Stimulated activated CD4-positive, alpha-beta T cell treated with anti-CD3 and anti-CD28 coated beads, Interleukin-12 subunit alpha, Interleukin-12 subunit beta, amount 100 ng/mL, for 48 hours (primary cell): ENCODE data around the gene MCAM.

ENCODE experiments used
- DNase-seq, 3 donors: peaks; one replicate each; pipeline ENCODE4 v3.0.0-alpha.2; 2020; ENCODE audit warnings: low read depth in 2 of 3, low spot score in 1 of 3

Gene MCAM

GRCh38 chr11:119345685-119346084, 28.8 kb upstream of the MCAM start:
- DNase-seq, result no peak

DNA sequence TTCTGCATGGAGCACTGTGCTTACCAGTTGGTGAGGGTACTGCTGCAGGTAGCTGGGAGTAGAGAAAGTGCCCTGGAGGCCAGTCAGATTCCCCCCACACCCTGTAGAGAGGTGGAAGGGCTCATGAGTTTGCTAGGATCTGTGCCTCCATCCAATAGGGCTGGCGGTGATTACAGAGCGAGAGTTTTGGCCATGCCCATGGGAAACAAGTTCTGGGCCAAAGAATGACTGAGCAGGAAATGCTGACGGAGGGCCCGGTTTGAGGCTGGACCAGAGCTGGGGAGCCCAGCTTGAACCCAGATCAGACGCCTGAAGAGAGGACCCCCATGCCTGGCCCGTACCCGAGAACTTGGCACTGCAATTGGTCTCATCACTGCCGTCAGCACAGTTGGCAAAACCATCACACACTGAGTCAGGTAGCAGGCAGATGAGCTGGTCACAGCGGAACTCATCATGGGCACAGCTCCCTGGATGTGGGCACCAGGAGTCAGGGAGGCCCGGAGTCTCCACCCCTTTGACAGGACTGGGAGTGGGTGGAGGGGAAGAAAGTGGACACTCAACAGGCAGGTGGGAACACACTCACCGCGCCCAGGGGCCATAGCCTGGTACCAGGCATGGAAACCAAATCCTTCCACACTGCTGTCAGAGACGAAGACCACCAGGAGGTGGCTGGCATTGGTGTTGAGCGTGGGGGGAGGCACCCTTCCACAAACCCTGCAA, 27.5 kb upstream of the MCAM start:
- DNase-seq, result no peak

DNA sequence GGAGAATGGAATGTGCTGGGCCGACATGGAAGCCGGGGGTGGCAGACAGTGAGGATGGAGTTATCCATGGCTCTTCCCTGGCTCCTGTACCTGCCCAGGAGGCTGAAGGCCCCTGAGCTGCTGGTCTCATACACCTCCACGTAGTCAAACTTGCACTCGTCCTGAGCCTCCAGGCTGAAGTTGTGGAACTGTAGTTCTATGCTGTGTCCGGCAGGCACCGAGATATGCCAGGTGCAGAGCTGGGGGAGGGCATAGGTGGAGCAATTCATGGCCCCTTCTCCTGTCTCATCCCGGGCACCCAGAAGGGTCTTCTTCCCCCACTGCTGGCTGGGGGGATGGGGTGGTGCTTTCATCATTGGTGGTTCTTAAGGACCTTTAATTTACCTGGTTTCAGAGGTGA, 26.8 kb upstream of the MCAM start:
- no peak for DNase-seq

DNA sequence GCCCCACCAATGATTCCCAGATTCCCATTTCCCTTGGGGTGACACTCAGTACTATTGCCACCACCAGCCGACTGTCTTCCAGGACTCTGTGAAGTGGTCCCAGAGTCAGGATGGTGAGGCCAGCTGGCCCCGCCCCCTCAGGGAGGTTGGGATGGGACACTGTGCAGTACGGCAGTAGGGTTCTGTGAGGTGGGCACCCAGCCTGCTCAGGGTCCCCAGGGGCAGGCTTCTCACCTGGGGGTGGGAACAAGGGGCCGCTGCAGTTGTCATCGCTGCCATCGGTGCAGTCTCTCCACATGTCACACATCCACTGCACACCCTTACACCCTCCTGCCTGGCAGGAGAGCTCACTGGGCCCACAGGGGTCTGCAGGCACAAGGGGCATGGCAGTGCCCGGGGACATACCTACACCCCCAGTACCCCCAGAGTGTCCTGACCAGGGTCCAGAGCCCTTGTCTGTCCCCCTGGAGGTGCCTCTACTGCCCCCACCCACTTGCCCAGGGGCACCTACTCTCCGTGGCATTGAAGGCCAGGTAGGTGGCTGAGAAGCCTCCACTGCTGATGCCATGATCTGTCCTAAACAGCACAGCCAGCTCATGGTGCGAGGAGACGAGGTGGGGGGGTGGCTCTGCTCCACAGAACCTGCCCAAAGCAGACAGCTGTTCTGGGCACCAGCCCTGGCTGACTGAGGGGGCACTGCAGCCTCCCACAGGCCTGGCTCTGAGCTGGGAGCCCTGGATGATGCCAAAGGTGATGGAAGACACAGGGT, 25.6 kb upstream of the MCAM start:
- DNase-seq, result no peak

GRCh38 chr11:119342023-119342300, 25.0 kb upstream of the MCAM start:
- DNase-seq, result no peak

DNA sequence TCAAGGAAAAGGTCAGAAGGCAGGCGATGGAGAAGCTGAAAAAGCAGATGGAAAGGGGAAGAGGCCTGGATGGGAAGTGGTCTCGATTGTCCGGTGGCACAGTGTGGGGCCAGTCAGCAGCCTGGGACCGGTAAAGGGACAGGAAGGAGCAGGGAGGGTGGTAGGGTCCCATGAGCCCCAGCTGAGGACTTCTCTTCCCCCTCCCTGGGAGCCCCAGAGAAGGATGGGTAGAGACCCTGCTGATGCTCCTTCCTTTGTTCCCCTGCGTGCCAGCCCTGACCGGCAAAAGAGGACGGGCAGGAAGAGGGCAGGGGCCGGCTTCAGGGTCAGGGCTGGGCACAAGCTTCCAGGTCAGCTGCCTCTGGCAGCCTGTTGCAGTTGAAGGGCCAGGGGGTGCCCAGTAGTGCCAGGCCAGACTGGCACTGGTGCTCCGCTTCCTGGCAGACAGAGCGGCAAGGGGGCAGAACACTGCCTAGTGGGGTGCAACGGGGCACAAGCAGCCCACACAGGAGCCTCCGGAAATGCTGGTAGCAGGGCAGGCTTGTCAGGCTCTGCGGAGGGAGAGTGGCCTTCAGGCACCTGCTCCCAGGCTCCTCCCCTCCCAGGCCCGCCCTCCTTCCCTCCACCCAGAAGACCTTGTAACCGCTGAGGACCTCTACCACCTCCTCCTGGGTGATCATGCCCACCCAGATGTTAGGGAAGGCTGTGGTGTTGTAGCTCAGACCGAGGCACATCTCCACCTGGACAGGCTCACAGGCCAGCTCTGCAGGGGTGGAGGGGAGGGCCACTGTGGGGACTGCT, 24.5 kb upstream of the MCAM start:
- DNase-seq, result no peak

DNA sequence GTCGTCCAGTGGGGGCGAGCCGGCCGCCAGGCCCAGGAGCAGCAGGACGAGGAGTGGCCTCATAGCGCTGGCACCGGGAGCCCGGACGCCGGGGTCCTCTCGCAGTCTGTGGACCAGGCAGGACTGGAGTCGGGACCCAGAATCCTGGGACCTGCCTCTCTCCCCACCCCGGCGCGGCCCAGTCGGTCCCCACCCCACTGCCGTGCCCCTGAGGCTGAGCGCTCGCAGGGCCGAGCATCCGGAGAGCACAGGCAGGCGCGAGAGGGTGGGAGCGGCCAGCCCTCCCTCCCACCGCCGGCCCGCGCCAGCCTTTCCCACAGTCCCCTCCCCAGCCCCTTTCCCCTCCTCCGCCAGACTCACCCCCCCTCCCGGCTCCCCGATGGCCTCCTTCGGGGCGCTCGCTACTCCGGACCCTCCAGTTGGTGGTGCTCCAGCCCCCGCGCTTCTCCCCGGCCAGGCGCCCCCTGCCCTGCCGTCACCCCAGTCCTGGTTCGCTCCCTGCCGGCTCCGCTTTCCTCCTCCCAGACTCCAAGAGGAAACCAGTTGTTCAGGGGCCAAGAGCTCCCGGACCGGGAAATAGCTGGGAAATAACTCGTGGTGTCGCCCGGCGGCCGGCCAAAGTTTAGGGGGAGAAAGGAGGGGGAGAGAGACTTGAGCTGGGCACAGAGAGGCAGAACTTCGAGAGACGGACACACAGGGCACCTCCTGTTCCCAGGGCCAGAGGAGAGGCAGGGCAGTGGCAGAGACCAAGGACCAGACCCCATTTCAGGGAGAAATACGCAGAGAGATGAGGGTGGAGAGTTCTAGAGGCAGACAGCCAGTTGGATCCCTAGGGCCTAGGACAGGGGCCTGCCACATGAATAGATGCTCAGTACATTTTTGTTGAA, 23.6 kb upstream of the MCAM start, which contains the start of gene C1QTNF5:
Gene C1QTNF5, minus strand, starts transcription at position 549 of the 887 bp plus-strand sequence. Its CDS starts 486 bp downstream, at position 63.
- no peak for DNase-seq

DNA sequence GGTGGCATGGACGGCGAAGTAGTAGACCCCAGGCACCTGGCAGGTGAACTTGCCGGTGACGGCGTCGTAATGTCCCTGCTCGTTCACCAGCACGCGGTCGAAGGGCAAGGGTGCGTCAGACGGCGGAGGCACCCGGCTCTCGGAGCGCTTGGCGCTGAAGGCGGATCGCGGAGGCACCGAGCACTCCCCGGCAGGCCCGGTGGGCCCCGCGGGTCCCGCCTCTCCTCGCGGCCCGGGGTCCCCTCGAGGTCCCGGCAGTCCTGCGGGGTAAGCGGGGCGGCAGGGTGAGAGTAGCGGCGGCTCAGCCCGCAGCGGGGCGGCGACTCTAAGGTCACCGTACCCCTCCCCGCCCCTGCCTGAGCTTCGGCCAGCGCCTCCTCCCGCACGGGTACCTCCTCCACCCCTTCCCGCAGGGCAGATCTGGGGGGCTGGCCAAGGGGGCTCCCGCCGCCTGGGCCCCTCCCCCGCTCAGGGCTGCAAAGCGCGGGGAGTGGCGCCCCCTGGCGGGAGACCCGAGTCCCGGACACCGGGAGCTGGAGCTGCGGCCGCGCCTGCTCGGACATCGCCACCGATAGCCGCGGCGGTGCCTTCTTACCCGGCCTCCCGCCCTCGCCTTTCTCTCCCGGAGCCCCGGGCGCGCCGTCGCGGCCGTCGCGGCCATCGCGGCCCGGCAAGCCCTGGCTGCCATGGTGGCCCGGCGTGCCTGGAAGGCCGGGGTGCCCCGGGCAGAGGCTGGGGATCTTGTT, 22.8 kb upstream of the MCAM start:
- DNase-seq, result no peak

GRCh38 chr11:119338965-119339588, 22.1 kb upstream of the MCAM start:
- no peak for DNase-seq

- peak in 1 of 3 donors; percentile 79 for DNase-seq
Observed at GRCh38 chr11:119338318-119338890, 21.5 kb upstream of the MCAM start.

DNA sequence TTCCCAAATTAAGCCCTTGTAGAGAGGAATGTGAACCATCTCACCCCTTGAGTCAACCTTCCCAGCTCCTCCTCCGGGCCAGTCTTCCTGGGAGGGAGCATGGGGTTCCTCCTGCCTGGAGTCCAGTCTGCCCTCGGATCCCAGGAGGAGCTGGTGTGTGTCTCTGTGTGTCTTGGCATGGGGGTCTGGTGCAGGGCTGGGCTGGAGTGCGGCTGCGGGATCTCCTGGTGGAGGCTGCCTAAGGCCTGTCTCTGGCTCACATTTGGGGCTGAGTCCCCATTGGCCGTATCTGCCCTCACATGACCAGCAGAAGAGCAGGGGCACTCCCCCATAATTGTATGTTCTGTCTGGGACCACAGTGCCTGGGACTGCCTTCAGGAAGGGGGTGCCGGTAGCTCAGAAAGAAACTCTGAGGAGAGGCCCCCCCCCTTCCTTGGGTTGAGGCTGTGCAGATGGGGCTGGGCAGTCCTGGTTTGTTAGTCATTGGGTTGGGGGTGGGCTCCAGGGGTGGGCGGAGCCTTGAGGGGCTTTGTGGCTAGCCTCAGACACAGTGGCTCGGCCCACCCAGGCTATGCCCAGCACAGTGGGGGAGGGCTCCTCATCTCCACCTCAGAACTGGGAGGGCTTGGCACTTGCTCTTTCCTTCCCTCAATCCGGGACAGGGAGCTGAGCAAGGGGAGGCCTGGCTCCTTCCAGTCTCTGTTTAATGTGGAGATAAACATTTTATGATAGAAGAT, 20.8 kb upstream of the MCAM start:
- DNase-seq, result no peak

DNA sequence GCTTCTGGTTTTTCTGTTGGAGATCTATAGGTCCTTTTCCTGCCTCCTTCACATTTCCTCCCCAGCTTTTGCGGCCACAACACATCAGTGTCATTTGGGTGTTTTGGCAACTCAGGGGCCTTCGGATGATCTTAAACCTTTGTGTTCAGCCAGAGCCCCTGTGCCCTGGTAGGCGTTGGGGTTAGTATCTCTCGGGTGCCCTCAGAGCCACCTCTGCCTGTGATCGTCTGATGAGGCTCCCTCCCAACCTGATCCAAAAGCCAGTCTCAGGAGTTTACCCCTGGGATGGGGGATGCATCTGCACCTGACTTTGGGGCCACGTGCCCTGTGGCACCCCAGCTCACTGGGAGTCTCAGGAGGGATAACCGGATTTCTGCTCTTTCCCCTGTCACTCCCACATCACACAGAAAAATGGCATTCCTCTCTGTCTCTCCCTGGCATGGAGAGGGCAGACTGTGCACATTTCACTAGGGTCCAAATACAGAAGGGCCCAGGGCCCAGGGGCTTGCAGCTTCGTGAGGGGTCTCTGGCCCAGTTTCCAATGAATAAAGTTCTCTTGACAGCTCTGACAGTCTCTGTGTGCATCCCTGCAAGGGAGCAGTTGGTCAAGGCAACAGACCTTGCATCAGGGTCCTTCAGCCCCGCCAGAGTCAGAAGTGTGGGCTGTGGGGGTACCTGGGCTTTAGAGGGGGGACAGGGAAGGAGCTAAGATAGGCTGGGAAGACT, 20.0 kb upstream of the MCAM start:
- DNase-seq, result no peak

- DNase-seq, result no peak
Observed at GRCh38 chr11:119335655-119336543, 19.0 kb upstream of the MCAM start.

DNA sequence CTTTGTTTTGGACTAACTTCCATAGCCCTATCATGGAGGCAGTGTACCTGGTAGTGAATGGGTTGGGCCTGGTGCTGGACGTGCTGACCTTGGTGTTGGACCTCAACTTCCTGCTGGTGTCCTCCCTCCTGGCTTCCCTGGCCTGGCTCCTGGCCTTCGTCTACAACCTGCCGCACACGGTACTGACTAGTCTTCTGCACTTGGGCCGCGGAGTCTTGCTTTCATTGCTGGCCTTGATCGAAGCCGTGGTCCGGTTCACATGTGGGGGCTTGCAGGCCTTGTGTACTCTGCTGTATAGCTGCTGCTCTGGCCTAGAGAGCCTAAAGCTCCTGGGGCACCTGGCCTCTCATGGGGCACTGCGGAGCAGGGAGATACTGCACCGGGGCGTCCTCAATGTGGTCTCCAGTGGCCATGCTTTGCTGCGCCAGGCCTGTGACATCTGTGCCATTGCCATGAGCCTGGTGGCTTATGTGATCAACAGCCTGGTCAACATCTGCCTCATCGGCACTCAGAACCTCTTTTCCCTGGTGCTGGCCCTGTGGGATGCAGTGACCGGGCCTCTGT, 18.2 kb upstream of the MCAM start:
- DNase-seq, result no peak

DNA sequence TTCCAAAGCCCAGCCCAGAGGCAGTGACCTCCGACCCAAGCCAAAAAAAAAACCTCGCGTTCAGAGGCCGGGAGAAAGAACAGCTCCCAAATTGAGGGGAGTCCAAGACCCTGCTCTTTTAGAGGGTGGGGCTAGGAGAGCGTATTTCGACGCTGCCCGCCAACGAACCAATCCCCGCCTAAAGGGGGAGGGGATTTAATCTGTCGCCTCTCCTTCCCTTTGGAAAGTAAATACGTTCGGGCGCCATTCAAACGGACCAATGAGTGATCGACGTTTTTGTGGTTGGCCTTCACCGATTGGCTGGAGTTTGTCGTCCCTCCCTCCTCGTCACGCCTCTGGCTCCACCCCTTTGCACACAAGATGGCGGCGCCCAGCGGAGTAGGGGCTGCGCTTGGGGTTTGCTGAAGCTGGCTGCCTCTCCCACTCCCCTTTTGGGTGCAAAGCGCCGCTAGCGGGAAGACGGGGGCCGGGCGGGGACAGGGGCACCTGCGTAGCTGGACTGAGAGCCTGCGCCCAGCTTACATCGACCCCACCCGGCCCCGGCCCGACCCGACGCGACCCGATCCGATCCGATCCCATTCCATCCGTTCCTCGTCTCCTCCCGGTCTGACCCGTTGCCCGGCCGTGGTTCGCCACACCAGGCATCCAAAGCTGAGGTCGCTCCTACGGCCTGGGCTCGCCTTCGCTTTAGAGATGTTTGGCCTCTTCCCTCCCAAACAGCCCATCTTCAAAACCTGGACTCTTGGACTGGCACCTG, 17.4 kb upstream of the MCAM start, which contains the start of gene RNF26:
Gene RNF26, plus strand, starts transcription at position 354 of the 757 bp plus-strand sequence. CDS start 596 bp downstream, outside the sequence.
- DNase-seq, result peak; percentile 87 to 96 (median 92)
